DND-41 (cell line): ENCODE measurements around the gene LARP1.
"Not testable (repeated sequence)": the region's sequence is repeated elsewhere in the genome, so short reads cannot be mapped to it uniquely, and the experiment has no call there.

ENCODE experiments used
- CTCF ChIP-seq: IDR thresholded peaks from 2 replicates; pipeline ENCODE4 v1.5.1; 2012; ENCODE audit warnings: borderline replicate concordance, low read length, moderate library complexity, mild to moderate bottlenecking; ENCODE audit not compliant: poor library complexity, severe bottlenecking; ENCODE audit errors: extremely low read depth
- EZH2 ChIP-seq: IDR thresholded peaks from 3 replicates; pipeline ENCODE4 v1.6.1; 2012; ENCODE audit warnings: borderline replicate concordance, low read depth, mild to moderate bottlenecking, moderate library complexity, low read length, inconsistent platforms; ENCODE audit not compliant: severe bottlenecking

GRCh38 chr5:154736372-154736771, 18.8 kb upstream of the LARP1 start:
- TF ChIP-seq CTCF, EZH2: not testable (repeated sequence)
